Psoas muscle (tissue), 8 donors: ENCODE data around the gene CARMIL3. TPM values are rescaled to one million over a fixed set of nuclear protein-coding genes. Genes with fewer than 3 reads are reported as not detected.

Experiments
- ATAC-seq, 4 donors: fragments of 200-7000 bp; cut with Tn5 transposase; one replicate each; pipeline ENCODE4 v1.9.1; 2020; ENCODE audit warnings: moderate library complexity in 3 of 4, mild to moderate bottlenecking in 2 of 4
- DNase-seq, 2 donors: peaks; one replicate each; pipeline ENCODE4 v3.0.0-alpha.2; 2020
- H3K27ac ChIP-seq: fragments of 200-600 bp; one replicate; pipeline ENCODE4 v1.8.0; 2022
- H3K27me3 ChIP-seq, 3 donors: fragments of 200-600 bp in 1 of 3; one replicate each; pipeline versions ENCODE4 v1.6.1 to v1.8.0; 2013 to 2022; ENCODE audit warnings: low read length in 2 of 3, mild to moderate bottlenecking in 2 of 3, moderate library complexity in 1 of 3; ENCODE audit not compliant: insufficient read depth in 3 of 3
- H3K36me3 ChIP-seq, 2 donors: fragments of 200-600 bp in 1 of 2; one replicate each; pipeline versions ENCODE4 v1.6.1 to v1.8.0; 2013 to 2022; ENCODE audit warnings: low read depth in 1 of 2, mild to moderate bottlenecking in 1 of 2, moderate library complexity in 1 of 2; ENCODE audit not compliant: insufficient read depth in 1 of 2
- H3K4me1 ChIP-seq: fragments of 200-600 bp; one replicate; pipeline ENCODE4 v1.8.0; 2022
- H3K4me3 ChIP-seq: fragments of 200-600 bp; one replicate; pipeline ENCODE4 v1.8.0; 2022; ENCODE audit warnings: mild to moderate bottlenecking
- H3K9me3 ChIP-seq: fragments of 200-600 bp; one replicate; pipeline ENCODE4 v1.8.0; 2022
- CTCF ChIP-seq: fragments of 200-600 bp; IDR thresholded peaks from one replicate; pipeline ENCODE4 v1.8.0; 2022; ENCODE audit warnings: antibody characterized with exemption
- WGBS, 3 donors: extraction: QIAGEN DNeasy Blood & Tissue Kit; methylation state at CpG; one replicate each; pipeline versions ENCODE4 v1.1.6 to v1.1.7; 2013; 5-methylcytosine and 5-hydroxymethylcytosine counted together
- intact Hi-C, 2 donors: fragments of 100-400 bp; cut with DNase I; formaldehyde crosslinking; loops; one replicate each; pipeline versions ENCODE4 v1.11.0 to v1.14.2; 2022
- polyA plus RNA-seq, 3 donors: library from polyadenylated mRNA; stranded (reverse); fragments of 200-250 nt; gene quantifications; one replicate each; pipeline ENCODE4 v1.2.3, GENCODE V29; 2013
- total RNA-seq, 4 donors: library from RNA; stranded (reverse); fragmentation: NEBNext Ultra II Directional in 2 of 4; extraction: Animal tissue kit (Norgen Biotek cat#: 25700) in 2 of 4; gene quantifications; one replicate each; pipeline versions ENCODE4 v1.2.1 to v1.2.4, GENCODE V29; 2021 to 2023
- donor health status: healthy with polysubstance abuse.
- donor health status: DM: no; HTN: no; CAD: no; lungs with moderate emphysema.
- donor health status: Bipolar disorder and iron deficiency.
- donor health status: healthy.
- donor health status: DM: yes; HTN: yes; CAD: no.
- donor health status: DM: no; HTN: no; CAD: no.
- donor health status: DM: no; HTN: no; CAD: no.
- donor health status: DM: yes; HTN: yes; CAD: no.

Gene CARMIL3
- total and polyA plus RNA-seq, 7 donors: 0.04 to 0.19 (median 0.08) TPM; not detected in 2

GRCh38 chr14:24106672-24107271 is 55.0 kb downstream of the CARMIL3 start:
- H3K27me3 ChIP-seq: no peaks in the 10 kb centered on the region
- peaks cover 0 to 3% of the 10 kb centered on the region in 2 donors for H3K36me3 ChIP-seq
- WGBS, 3 donors: 87 to 93% (median 90%) methylated on average over 4 of the region's 4 CpGs
- no peaks in the 10 kb centered on the region for H3K9me3 ChIP-seq
- intact Hi-C loops: loop anchor here in 1 of 2 donors (5.0 kb wide), 1 partner anchor 94 kb away; no protein-coding TSS in a partner anchor
- DNase-seq (no peak), ATAC-seq (no peak)
- H3K27ac ChIP-seq: no peak overlapping the region
- peaks cover 9% of the 10 kb centered on the region for H3K4me1 ChIP-seq
- H3K4me3 ChIP-seq: no peak overlapping the region
- no peak for TF ChIP-seq CTCF

GRCh38 chr14:24108336-24108874 is 56.6 kb downstream of the CARMIL3 start:
- ATAC-seq: no peak
- 45 to 47% (median 47%) methylated on average over 5 of the region's 5 CpGs for WGBS, 3 donors

GRCh38 chr14:24110060-24110459 is 58.3 kb downstream of the CARMIL3 start:
- Histone ChIP-seq H3K27ac (no peak overlapping the region), H3K4me3 (no peak overlapping the region), H3K36me3 (no peaks in the 10 kb centered on the region), H3K4me1 (peaks cover 9% of the 10 kb centered on the region), H3K27me3 (no peaks in the 10 kb centered on the region), H3K9me3 (no peaks in the 10 kb centered on the region)
- WGBS, 3 donors: 80 to 85% (median 80%) methylated on average over 9 of the region's 9 CpGs
- DNase-seq (no peak), ATAC-seq (no peak)
- intact Hi-C loops: loop anchor here (5.0 kb wide), 1 partner anchor 37 kb away; the partner anchor contains the start of genes PSME2 (in 2 of the 2) and RNF31 (in 2 of the 2)
- no peak for TF ChIP-seq CTCF

More at GRCh38 chr14:24108336-24108874, 56.6 kb downstream of the CARMIL3 start:
- H3K27me3 ChIP-seq: no peaks in the 10 kb centered on the region
- no peak overlapping the region for H3K27ac ChIP-seq
- no peak overlapping the region for H3K4me3 ChIP-seq
- TF ChIP-seq CTCF: no peak
- H3K36me3 ChIP-seq: peaks cover 0 to under 1% of the 10 kb centered on the region in 2 donors
- intact Hi-C loops: loop anchor here (1.0 to 5.0 kb wide), 4 partner anchors 14 to 96 kb away; partner anchors contain the start of genes IRF9 (in 1 of the 2) and PCK2 (in 1 of the 2)
- DNase-seq: no peak
- H3K9me3 ChIP-seq: no peaks in the 10 kb centered on the region
- H3K4me1 ChIP-seq: peaks cover 9% of the 10 kb centered on the region

- intact Hi-C loops: loop anchor here (5.0 kb wide), 1 partner anchor 37 kb away; the partner anchor contains the start of genes PSME2 (in 2 of the 2) and RNF31 (in 2 of the 2)
- no peak overlapping the region for H3K27ac ChIP-seq
Observed at GRCh38 chr14:24110523-24110922, 58.7 kb downstream of the CARMIL3 start.

More at GRCh38 chr14:24110523-24110922, 58.7 kb downstream of the CARMIL3 start:
- Histone ChIP-seq H3K4me1 (peaks cover 10% of the 10 kb centered on the region), H3K27me3 (no peaks in the 10 kb centered on the region), H3K4me3 (no peak overlapping the region), H3K36me3 (no peaks in the 10 kb centered on the region), H3K9me3 (no peaks in the 10 kb centered on the region)
- ATAC-seq: no peak
- 63 to 80% (median 71%) methylated on average over 1 of the region's 1 CpG for WGBS, 3 donors
- TF ChIP-seq CTCF: no peak
- DNase-seq: no peak
